Neural progenitor cell (in vitro differentiated cells): Measurements from ENCODE around the gene TMEM106B.

Experiments
- EZH2 ChIP-seq: fragments of 200-600 bp; sonication (generic); IDR thresholded peaks from 2 replicates; pipeline ENCODE4 v1.6.1; 2017; ENCODE audit warnings: antibody characterized with exemption, mild to moderate bottlenecking, moderate library complexity
- EZH2phosphoT487 ChIP-seq: fragments of 200-600 bp; sonication (generic); IDR thresholded peaks from 2 replicates; pipeline ENCODE4 v1.6.1; 2017; ENCODE audit warnings: antibody characterized with exemption
- TF ChIP-seq, protein P1 (sequence below): fragments of 200-600 bp; sonication (generic); IDR thresholded peaks from 2 replicates; pipeline ENCODE4 v1.5.1; 2017; ENCODE audit warnings: antibody characterized with exemption, mild to moderate bottlenecking

DNA sequence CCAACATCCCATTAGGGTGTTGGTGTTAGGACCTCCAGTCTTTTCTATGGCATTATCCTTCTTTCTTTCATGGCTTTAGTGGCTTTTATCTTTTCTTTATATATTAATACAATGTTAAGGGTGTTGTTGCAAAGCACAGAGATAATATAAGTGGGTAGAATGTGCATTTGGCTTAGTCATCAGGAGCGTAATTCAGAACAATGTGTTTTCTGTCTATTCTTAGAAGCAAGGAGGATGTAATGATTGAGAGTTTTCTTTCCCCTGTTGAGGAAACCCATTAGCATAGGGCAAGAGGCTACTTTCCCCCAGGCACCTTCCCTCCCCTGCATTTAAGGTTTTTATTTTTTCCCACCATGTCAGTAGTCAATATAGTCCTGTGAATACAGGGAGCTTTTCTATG lies 79.7 kb downstream of the TMEM106B start:
- TF ChIP-seq EZH2phosphoT487: no peak
- TF ChIP-seq, protein P1, sequence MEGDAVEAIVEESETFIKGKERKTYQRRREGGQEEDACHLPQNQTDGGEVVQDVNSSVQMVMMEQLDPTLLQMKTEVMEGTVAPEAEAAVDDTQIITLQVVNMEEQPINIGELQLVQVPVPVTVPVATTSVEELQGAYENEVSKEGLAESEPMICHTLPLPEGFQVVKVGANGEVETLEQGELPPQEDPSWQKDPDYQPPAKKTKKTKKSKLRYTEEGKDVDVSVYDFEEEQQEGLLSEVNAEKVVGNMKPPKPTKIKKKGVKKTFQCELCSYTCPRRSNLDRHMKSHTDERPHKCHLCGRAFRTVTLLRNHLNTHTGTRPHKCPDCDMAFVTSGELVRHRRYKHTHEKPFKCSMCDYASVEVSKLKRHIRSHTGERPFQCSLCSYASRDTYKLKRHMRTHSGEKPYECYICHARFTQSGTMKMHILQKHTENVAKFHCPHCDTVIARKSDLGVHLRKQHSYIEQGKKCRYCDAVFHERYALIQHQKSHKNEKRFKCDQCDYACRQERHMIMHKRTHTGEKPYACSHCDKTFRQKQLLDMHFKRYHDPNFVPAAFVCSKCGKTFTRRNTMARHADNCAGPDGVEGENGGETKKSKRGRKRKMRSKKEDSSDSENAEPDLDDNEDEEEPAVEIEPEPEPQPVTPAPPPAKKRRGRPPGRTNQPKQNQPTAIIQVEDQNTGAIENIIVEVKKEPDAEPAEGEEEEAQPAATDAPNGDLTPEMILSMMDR: no peak
- TF ChIP-seq EZH2: no peak
